HG03159 (cell line): ENCODE data around the gene SAMD13.

Experiments
- ATAC-seq: cut with Tn5 transposase; IDR thresholded peaks from one replicate; pipeline ENCODE4 v1.9.1; 2021; ENCODE audit warnings: mild to moderate bottlenecking, moderate library complexity; ENCODE audit not compliant: unreplicated experiment

The SAMD13 gene

DNA sequence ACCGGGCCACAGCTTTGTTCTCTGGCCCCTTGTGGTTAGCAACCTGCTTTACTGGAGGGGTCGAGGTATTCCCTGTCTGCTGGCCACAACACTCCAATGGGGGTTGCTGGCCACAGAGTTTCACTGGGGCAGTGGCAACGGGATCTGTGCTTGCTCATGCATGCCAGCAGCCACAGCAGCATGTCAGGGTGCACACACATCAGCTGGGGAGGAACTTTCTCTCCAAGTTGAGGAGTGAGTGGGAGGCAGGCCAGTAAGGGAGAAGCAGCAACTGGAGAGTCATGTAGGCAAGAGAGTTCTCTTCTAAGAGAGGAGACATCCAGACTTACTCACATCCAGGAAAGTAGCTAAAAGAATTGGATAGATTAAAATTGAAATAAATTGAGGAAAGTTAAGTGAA lies 38.0 kb downstream of the SAMD13 start:
- ATAC-seq, result no peak

DNA sequence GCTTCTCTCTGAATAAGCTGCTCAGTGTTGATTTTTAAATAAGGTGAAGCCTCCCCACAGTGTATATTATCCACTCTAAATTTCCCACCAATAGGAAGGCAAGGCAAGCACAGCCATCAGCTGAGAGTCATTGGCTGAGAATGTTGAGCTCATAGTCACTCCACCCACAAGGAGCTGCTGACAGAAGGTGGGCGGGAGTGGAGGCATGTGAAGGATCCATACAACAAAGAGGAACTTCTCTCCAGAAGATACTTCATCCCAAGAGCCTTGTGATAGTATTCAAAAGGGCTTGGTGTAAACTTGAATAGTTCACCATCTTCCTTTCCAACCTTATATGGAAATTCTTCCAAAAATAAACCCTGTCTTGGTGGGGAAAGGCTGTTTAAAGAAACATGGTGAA lies 42.8 kb downstream of the SAMD13 start:
- no peak for ATAC-seq

DNA sequence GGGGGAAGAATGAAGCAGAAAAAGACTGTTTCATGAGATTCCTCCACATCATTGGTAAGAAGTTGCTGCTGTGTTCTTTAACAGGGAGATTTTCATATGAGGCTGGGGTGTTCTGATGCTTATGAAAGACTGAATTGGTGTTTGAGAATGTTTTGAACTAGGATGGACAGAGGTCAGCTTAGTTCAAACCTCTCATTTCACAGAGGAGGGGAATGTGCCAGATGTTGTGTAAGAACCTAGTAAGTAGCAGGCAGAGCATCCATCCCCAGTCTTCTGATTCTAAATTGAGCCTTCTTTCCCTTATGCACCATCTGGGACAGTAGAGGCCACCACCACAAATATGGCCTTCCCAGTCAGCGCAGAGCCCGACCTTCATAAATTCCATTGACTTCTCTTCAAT lies 43.7 kb downstream of the SAMD13 start:
- no peak for ATAC-seq

DNA sequence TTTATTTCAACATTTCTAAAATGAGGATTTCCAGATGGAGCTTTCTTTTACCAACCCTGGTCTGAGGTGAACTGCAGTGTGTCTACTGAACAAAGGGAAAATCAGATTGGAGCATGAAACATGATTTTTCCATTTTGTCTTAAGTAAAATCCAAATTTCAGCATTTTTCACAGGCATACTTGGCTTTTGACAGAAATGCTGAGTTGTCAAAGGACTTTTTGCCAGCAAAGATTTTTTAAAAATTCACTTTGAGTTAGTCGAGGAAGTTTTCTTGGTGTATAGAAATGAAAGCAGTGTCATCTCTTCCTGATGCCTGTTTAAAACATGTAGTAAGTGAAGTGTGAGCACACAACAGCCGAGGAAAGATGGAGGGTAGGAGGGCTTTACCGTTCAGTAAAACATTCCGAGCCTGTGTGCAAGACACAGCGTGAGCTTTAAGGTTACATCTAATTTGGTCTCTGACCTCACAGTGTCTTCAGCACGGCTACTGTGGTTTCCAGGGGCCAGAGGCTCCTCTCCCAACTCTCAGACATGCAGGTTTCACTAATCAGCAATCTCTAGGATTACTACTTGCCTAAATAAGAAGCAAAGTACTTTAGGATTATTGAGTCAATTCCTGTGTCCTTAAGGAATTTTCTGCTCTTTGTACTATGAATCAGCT lies 45.9 kb downstream of the SAMD13 start:
- no peak for ATAC-seq

DNA sequence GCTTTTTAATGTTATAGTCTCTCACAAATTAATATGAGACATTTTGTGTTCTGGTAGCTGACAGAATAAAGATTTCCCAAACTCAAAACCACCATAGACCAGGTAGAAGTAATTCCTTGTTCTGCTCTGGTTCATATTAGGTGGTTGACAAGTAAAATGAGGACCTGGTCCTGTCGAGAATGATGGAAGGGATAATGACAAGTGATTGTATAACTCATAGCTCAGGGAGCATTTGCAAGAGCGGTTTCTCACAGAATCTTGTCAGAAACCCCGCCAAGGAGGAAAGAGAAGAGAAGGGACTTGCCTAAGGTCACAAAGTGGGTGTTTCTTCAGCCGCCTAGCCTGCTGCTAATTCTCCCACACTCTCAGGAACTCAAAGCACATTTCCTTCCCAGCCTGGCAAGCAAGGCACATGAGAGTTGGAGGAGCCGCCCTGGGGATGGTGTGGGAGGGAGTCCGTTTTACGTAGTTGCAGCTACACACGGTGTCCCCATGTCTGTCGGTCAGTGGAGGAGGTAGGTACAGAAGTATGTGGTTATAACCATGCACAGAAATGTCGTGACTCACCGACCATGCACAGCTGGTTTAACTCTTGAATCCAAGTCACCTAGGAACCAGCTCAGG lies 46.5 kb downstream of the SAMD13 start:
- no peak for ATAC-seq

DNA sequence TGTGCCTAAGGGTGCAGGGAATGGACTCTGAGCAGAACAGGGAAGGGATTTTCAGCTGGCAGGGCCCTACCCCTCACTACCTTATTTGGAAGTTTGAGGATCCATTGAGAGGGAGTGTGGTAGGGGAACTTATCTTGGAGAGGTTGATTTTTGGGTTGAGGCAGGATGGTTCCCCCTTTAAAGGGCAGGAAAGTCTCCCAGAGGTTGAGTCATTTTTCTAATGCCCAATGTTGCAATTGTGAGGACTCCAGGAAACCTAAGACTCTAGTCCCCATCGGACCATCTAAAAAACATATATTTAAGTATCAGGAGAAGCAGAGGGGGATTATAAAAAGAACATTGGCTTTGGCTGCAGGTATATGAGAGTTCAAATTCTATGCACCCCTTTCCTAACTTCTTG lies 47.3 kb downstream of the SAMD13 start:
- ATAC-seq, result no peak

DNA sequence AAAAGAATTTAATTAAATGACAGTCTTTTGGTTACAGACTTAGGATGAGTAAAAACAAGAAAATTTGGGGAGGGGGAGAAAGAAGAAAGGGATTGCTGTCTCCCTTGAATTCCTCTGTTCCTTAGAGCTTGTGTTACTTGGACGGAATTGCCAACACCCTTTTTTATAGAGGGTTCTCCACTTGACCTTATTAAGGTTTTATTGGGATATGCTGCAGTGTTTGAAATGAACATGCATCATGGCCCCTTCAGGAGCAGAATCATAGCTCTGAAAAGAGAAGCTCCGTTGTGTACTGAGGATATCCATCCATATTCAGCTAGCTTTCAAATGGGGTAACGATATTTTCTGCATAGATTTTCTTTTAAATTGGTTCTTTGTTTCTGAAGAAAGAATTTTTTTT lies 48.6 kb downstream of the SAMD13 start:
- no peak for ATAC-seq

DNA sequence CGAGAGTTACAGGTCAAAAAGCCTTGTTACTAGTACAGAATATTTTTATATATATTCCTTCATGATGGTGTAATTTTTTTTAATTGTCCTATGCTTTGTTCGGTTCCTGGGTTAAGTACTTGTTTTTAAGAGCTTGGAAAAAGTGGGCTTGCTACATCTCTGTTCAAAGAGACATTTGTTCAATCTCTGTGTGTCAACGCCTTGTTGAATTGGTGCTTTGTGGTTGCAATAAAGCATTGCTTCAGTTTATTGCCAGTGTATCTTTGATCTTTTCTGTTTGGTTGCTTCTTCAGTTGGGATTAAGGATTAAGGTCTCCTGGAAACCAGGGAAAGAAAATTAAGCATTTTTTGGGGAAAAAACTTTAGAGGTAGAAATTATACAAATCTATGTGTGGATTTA lies 49.0 kb downstream of the SAMD13 start:
- ATAC-seq, result no peak

DNA sequence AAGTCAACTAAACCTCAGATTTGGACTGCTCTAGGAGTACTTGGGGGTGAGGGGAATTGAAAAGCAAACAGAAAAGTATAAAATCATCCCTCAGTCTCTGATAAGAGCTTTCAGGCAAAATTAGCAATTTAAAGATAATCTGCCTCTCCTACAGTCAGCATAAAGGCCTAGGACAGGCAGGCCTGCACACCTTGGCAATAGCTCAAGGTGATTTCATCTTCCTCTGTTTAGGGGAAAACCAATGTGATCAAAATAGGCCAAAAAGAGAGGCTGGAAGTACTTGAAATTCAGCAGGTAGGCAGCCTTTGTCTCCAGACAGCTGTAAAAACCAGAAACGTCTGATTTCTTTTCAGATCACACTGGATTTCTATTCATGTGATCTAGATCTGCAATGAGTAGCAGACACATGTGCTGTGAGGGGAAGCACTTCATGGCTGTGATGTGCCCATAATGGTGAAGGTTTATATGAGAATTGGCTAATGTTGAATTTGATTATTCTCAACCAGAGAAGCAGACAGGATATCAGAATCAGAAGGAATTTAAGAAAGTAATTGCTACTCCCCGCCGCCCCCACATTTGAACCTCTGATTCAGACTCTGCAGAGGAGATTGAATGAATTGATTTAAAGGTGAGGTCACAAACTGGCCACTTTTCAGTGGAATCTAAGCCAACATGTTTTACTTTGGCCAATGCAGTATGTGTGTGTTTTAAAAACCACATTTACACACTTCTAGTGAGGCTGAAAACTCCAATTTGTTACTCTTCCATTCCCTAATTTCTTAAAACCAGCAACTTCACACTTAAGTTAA lies 51.0 kb downstream of the SAMD13 start:
- ATAC-seq, result no peak

DNA sequence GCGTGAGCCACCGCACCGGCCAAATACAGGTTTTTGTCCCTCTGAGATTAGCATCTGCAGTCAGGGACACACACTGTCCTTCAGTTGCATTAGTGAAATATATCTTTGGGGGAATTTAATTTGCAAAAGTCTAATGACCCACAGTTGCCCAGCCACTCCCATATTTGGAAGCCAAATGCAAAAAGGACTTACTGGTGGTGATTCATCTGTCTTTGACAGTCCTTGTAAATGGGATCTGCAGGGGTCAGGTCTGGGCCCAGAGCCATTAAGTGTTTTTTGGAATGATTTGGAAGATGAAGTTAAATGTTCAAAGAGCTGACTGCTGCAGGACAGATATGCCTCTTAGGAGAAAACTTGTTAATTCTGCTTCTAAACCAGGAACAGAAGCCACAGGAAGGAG lies 52.2 kb downstream of the SAMD13 start:
- no peak for ATAC-seq

DNA sequence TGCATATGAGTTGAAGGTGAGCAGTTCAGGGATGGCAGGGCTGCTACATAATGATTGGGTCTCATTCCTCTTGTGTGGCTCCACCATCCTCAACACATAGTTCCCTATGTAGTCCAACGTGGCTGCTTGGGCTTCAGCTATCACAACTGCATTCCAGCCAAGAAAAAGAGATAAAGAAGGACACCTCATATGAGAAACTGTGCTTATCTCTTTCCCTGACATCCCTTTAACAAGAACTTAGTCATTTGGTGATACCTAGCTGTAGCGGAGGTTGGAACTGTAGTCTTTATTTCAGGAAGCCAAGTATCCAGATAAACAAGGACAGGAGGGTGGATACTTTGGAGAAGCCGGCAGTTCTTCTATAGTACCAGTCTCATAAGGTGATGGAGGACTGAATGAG lies 54.0 kb downstream of the SAMD13 start:
- ATAC-seq, result no peak

DNA sequence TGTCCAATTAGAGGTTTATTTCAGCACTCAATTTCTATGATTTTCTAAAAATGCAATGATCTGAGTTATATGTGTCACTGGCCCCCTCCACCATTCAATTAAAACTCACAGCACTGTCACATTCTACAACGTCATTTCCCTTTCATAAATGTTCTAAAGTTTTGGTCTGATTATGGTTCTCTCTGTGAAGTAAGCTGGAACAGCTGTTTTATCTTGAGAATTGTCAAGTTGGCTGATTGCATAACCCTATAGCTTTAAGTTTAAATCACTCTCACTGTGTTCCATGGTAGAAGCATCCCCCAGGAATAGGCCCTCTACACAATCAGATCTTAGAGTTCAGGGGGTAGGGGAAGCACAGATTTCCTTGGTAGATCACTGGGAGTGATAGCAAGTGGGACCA lies 55.4 kb downstream of the SAMD13 start:
- ATAC-seq, result no peak

DNA sequence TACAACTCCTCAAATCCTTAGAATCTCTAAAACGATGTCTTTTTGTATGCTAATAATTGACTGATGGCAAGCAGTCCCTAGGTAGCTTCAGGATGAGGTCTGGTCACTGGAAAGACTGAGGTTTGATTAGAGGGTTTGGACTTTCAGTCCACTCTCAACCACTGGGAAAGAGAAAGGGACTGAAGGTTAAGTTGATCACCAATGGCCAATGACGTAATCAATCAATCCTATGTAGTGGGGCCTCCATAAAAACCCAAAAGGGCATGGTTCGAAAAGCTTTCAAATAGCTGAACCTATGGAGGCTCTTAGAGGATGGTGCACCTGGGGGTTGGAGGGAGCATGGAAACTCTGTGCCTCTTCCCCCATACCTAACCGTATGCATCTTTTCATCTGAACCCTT lies 57.2 kb downstream of the SAMD13 start:
- ATAC-seq, result no peak

DNA sequence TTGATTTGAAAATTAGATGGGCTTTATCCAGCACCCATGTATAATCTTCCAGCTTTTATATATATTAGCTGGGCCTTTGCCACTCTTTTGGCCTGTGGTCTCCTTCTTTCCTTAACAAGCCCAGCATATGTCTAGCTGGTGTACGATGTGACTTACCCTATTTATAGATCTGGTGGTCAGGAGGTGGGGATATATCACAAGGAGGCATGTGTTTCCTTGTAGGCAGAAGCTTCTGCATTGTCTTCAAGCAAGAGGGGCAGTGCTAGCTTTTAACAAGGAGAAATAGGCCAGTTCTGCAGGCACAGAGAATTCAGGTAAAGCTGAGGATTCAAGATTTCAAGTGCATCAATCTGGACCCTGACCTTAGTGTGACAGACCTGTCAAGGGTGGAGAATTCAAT lies 58.8 kb downstream of the SAMD13 start:
- ATAC-seq, result no peak

DNA sequence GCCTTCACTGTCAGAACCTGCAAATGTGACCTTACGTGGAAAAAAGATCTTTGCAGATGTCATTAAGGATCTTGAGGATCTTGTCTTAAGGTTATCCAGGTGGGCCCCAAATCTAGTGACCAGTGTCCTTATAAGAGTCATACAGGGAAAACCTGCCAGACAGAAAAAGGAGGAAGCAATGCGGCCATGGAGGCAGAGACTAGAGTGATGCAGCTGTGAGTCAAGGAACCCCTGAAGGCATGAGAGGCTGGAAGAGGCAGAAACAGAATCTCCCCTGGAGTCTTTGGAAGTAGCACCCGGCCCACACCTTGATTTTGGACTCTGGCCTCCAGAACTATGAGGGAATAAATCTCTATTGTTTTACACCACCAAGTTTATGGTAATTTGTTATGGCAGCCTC lies 60.3 kb downstream of the SAMD13 start:
- no peak for ATAC-seq

DNA sequence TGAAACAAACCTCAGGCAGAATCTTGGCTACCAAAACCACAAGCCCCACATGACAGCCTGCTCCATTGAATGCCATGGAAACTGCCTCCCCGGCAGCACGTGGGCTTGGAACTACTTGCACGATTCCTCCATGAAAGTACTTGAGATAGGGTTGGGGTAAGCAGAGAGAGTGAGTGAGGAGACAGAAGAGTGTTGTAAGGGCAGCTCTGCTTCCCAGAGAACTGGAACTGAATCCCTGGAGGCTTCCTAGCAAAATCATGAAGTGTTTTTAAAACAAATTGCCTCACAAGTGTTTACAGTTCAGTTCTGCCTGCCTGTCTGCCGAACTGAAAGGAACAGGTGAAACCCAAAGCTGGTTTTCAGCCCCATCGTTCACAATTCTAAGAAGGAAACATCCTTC lies 61.5 kb downstream of the SAMD13 start:
- ATAC-seq, result no peak

DNA sequence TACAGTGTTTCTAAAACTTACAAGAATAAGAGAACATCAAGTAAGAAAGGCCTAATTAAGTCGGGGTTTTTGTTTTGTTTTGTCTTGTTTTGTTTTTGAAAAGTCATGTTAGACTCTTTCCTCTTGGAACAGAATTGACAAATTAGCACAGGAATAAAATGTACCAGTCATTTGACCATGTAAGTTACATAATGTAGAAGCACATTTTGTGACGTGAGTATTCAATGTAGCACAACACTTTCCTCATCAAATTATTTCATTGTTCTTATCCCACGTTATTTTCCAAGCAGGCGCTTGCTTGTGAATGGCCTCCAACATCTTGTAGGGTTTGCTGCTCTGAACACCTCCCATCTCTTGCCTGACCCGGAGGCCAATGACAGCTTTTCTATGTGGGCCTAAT lies 62.1 kb downstream of the SAMD13 start:
- ATAC-seq, result no peak

DNA sequence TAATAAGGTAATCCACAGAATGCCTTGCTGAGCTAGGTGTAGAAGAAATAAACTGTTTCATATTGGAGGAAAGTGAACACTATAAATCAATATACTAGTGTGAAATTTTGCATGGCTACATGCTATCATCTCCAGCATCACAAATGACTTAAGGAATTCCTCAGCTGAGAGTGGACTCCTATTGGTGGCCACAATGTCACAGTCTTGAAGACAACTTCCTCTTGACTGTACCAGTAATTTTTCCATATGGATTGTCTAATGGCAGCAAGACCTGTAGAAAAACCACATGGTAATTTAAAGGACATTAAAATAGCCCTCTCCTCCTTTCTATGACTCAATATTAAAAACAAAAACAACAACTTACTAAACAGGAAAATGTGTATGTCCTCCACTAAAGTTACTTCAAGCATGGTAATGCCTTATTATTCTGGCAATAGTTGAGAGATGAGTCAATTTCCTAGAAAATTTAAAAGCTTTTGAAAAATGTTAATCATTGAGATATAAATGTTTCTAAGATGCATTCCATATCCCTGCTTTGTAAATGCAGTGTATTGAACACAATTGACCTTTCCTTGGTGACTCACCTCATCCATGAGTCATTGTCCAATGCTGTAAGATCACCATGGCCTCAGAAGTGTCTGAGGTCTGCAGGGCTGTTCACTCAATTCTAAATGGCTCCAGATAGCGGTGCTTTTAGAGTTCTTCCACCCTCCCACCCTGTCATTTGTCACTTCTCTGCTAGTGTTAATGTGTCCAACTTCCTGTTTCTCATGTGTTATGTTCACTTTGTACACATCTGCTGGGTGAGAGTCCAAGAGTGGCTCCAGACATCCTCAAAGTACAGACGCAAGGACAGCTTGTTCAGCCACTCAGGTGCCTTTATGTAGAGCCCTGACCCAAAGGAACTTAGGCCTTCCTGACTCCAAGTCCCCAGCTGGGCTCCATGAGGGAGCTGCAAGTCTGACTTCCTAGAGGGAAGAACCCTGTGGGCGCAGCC lies 64.0 kb downstream of the SAMD13 start:
- no peak for ATAC-seq

DNA sequence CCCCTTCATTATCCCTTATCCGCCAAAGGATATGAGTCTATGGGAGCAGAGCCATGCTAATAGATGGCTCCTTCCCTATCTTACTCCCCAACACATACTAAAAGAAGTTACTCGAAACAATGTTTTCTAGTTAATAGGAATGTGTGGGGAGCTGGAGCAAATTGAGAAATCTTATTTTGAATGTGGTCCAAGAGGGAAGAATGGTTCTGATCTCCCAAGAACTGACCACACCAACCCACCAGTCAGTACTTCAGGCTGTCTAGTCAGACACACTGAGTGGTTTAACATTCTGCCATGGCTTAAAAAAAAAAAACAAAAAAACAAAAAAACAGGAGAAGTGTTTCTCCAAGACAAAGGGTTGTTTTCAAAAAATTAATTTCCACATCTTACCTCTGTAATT lies 65.3 kb downstream of the SAMD13 start:
- no peak for ATAC-seq

DNA sequence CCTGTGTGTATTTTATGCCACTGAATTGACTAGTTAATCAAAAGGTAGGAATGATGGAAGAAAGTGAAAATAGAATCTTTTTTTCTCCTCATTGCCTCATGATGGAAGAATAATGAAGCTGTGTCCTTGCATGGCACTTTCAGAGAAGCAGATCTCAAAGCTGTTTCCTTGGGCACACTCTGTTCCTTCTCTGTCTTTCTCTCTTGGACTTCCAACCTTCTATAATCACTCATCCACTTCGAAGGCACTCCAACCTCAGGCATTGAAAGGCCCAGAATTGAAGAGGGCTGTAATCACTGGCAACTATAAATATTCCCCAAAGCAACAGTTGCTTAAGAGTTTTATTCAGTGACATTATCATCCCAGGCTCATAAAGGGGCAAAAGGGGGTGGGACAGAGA lies 65.7 kb downstream of the SAMD13 start:
- ATAC-seq, result no peak

DNA sequence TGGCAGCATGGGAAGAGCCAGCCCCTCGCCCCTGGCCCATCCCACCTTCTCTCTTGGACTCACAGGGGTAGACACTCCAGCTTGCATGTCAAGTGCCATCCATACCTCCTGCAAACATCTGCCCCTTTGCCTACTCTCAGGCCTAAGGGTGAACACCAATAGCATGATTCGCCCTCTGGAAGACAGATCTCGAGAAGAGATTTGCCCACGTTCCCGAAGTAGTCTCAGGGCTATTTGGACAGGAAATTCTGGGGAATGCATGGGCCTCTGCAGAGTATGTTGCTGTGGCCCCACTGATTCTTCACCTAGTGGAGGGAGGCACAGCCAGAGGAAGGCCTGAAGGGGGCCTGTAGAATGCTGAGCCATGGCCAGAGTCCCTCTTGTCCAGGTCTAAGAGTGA lies 66.9 kb downstream of the SAMD13 start:
- ATAC-seq, result no peak
